RWPE2 (cell line): Measurements from ENCODE around the gene STRN3.

Experiments used
- ATAC-seq: fragments of 200-7000 bp; cut with Tn5 transposase; 3 replicates; pipeline ENCODE4 v1.9.1; 2021; ENCODE audit warnings: low read depth
- DNase-seq: peaks from one replicate; pipeline ENCODE4 v3.0.0-alpha.2; 2020; ENCODE audit warnings: low spot score
- H3K27ac ChIP-seq: fragments of 450-650 bp; 2 replicates; pipeline ENCODE4 v1.5.1; 2017; ENCODE audit warnings: mild to moderate bottlenecking; ENCODE audit not compliant: poor library complexity, severe bottlenecking
- H3K27me3 ChIP-seq: fragments of 250-450 bp; sonication (Bioruptor Pico); 2 replicates; pipeline ENCODE4 v1.5.1; 2021; ENCODE audit warnings: mild to moderate bottlenecking, moderate library complexity; ENCODE audit not compliant: insufficient read depth, poor library complexity, severe bottlenecking
- H3K36me3 ChIP-seq: fragments of 250-450 bp; sonication (Bioruptor Pico); 2 replicates; pipeline ENCODE4 v1.5.1; 2020; ENCODE audit warnings: low read depth, mild to moderate bottlenecking, moderate library complexity
- H3K4me1 ChIP-seq: fragments of 250-450 bp; sonication (Bioruptor Pico); 2 replicates; pipeline ENCODE4 v1.5.1; 2021; ENCODE audit warnings: mild to moderate bottlenecking, moderate library complexity; ENCODE audit not compliant: insufficient read depth, poor library complexity, severe bottlenecking
- H3K4me3 ChIP-seq: fragments of 250-450 bp; sonication (Bioruptor Pico); 2 replicates; pipeline ENCODE4 v1.5.1; 2021; ENCODE audit warnings: mild to moderate bottlenecking, moderate library complexity; ENCODE audit not compliant: severe bottlenecking
- H3K9me3 ChIP-seq: fragments of 250-450 bp; sonication (Bioruptor Pico); 2 replicates; pipeline ENCODE4 v1.5.1; 2021; ENCODE audit warnings: mild to moderate bottlenecking, moderate library complexity; ENCODE audit not compliant: severe bottlenecking
- TF ChIP-seq, protein P1 (sequence below): fragments of 450-650 bp; IDR thresholded peaks from one replicate; pipeline ENCODE4 v1.5.1; 2017; ENCODE audit warnings: mild to moderate bottlenecking, moderate library complexity; ENCODE audit not compliant: poor library complexity, severe bottlenecking

The STRN3 gene

DNA sequence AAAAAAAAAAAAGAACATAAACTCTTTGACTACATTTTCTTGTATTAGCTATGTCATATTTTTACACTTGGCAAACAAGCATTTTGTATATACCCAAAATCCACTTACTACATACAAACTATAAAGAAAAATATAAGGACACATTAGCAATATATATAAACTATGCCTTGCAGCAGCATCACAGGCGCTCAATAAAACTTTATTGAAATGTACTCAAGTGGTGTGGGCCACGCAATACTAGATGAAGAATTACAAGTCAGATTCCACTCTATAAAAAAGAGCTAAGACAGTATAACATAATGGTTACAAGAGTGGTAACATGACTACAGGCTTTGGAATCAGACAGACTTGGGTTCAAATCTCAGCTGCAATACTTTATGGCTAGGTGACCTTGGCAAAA, 3.8 kb downstream of the STRN3 start:
- DNase-seq, result no peak
- no peaks in the 10 kb centered on the region for H3K27me3 ChIP-seq
- TF ChIP-seq, protein P1, sequence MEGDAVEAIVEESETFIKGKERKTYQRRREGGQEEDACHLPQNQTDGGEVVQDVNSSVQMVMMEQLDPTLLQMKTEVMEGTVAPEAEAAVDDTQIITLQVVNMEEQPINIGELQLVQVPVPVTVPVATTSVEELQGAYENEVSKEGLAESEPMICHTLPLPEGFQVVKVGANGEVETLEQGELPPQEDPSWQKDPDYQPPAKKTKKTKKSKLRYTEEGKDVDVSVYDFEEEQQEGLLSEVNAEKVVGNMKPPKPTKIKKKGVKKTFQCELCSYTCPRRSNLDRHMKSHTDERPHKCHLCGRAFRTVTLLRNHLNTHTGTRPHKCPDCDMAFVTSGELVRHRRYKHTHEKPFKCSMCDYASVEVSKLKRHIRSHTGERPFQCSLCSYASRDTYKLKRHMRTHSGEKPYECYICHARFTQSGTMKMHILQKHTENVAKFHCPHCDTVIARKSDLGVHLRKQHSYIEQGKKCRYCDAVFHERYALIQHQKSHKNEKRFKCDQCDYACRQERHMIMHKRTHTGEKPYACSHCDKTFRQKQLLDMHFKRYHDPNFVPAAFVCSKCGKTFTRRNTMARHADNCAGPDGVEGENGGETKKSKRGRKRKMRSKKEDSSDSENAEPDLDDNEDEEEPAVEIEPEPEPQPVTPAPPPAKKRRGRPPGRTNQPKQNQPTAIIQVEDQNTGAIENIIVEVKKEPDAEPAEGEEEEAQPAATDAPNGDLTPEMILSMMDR, result no peak
- no peaks in the 10 kb centered on the region for H3K9me3 ChIP-seq
- H3K27ac ChIP-seq, result no peak overlapping the region
- no peak overlapping the region for H3K4me3 ChIP-seq
- ATAC-seq, result no peak
- H3K36me3 ChIP-seq, result peaks cover 55% of the 10 kb centered on the region
- peaks cover 16% of the 10 kb centered on the region for H3K4me1 ChIP-seq

DNA sequence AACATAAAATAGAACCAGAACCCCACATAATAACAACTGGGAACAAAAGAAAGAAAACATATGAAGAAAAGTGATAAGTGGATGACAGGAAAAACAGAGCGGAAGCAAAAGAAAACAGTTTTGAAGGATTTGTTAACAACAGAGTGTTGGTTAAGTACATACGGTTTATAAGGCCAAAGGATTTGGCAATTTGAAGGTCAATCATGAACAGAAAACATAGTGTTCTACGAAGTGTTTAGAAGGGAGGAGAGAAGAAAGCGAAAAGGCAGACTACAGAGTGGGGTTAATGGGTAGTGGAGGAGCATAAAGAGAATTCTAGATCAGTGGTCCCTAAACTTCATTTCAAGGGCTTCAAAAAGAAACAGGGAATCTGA, 4.6 kb downstream of the STRN3 start:
- no peak overlapping the region for H3K27ac ChIP-seq
- H3K36me3 ChIP-seq, result peaks cover 55% of the 10 kb centered on the region
- DNase-seq (no peak), ATAC-seq (no peak)
- H3K4me1 ChIP-seq, result peaks cover 16% of the 10 kb centered on the region
- no peaks in the 10 kb centered on the region for H3K9me3 ChIP-seq
- H3K27me3 ChIP-seq, result no peaks in the 10 kb centered on the region
- no peak overlapping the region for H3K4me3 ChIP-seq
- TF ChIP-seq, protein P1, result no peak

DNA sequence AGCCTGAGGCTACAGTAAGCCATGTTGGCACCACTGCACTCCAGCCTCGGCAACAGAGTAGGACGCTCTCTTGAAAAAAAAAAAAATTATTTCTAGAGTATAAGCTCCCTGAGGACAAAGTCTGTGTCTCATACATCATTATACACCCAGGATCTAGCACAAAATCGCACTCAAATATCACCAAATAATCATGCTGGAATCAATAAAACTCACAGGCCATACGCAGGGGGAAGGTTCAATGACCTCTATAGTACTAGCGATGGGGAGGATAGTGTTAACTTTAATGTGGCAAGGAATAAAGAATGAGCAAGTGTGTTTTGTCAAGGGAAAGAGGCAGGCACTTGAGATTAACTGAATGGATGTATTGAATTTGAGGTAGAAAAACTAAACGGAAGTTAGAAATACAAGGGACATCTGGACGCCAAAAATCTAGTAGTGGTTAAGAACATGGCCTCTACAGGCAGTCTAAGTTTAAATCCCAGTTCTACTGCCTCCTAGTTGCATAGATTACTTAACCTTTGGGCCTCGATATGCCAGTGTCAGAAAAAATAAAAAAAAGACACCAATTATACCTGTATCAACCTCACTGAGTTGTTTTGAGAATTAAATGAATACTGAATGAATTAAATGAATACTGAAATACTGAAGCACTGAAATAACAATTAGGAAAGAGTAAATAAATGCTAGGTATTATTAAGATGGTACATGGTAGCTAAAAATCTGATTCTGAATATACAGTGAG, 5.2 kb downstream of the STRN3 start:
- TF ChIP-seq, protein P1, result no peak
- DNase-seq (no peak), ATAC-seq (no peak)
- Histone ChIP-seq H3K4me3 (no peak overlapping the region), H3K36me3 (peaks cover 55% of the 10 kb centered on the region), H3K27ac (no peak overlapping the region), H3K4me1 (peaks cover 16% of the 10 kb centered on the region), H3K9me3 (no peaks in the 10 kb centered on the region), H3K27me3 (no peaks in the 10 kb centered on the region)

DNA sequence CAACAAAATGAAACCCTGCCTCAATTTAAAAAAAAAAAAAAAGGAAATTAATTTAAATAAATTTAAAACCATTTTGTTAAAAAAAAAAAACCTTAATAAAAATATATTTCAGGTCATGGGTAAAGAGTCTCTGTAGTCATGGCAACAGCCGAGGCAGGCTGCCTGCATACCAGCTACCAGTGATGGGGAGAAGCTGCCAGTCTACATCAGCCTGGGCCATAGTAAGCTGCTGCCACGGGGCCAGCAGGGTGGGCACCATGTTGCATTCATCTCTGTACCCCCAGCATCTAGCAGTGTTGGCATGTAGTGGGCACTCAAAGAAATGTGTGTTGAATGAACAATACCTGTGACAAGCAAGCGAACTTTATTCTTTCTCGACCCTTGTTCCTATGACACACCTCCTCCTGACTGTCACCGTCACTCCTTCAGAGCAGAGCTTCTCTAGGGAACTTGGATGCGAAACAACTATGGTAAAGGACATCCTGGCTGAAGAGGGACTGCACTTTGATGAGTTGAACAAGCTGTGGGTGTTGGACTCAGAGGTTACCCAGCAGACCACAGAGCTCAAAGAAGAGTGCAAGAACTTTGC, 8.0 kb downstream of the STRN3 start:
- no peak for DNase-seq
- Histone ChIP-seq H3K27me3 (no peaks in the 10 kb centered on the region), H3K4me1 (peaks cover 4% of the 10 kb centered on the region), H3K36me3 (peaks cover 54% of the 10 kb centered on the region), H3K4me3 (no peak overlapping the region), H3K27ac (no peak overlapping the region), H3K9me3 (no peaks in the 10 kb centered on the region)
- ATAC-seq, result no peak
- TF ChIP-seq, protein P1, result no peak

DNA sequence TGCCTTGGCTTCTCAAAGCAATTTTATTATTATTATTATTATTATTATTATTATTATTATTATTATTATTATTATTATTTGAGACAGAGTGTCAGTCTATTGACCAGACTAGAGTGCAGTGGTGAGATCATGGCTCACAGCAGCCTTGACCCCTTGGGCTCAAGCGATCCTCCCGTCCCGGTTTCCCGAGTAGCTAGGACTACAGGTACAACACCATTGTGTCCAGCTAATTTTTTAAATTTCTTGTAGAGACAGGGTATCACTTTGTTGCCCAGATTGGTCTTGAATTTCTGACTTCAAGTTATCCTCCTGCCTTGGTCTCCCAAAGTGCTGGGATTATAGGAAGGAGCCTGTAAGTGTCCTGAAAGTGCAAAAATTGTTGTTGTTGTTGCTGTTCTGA, 12.3 kb downstream of the STRN3 start:
- no peak for ATAC-seq
- TF ChIP-seq, protein P1, result no peak
- H3K27ac ChIP-seq, result no peak overlapping the region
- H3K9me3 ChIP-seq, result no peaks in the 10 kb centered on the region
- no peak overlapping the region for H3K4me3 ChIP-seq
- H3K4me1 ChIP-seq, result peaks cover 5% of the 10 kb centered on the region
- peaks cover 50% of the 10 kb centered on the region for H3K36me3 ChIP-seq
- DNase-seq, result no peak
- no peaks in the 10 kb centered on the region for H3K27me3 ChIP-seq
